Skeletal muscle satellite cell (primary cell): Measurements from ENCODE around the gene COL23A1.

Experiments
- H3K27me3 ChIP-seq: 2 replicates; pipeline ENCODE4 v1.7.0; 2013; ENCODE audit warnings: low read length; ENCODE audit not compliant: control insufficient read depth, insufficient read depth
- H3K36me3 ChIP-seq: 2 replicates; pipeline ENCODE4 v1.7.0; 2013; ENCODE audit warnings: mild to moderate bottlenecking, control low read depth, low read length; ENCODE audit not compliant: insufficient read depth
- H3K4me1 ChIP-seq: 2 replicates; pipeline ENCODE4 v1.7.0; 2013; ENCODE audit warnings: low read length; ENCODE audit not compliant: control insufficient read depth, insufficient read depth
- H3K4me2 ChIP-seq: 2 replicates; pipeline ENCODE4 v1.7.0; 2013; ENCODE audit warnings: mild to moderate bottlenecking, low read length
- H3K4me3 ChIP-seq: 2 replicates; pipeline ENCODE4 v1.7.0; 2013; ENCODE audit warnings: low read length
- H3K9ac ChIP-seq: 2 replicates; pipeline ENCODE4 v1.7.0; 2013; ENCODE audit warnings: mild to moderate bottlenecking, low read depth, low read length, moderate library complexity
- H3K9me3 ChIP-seq: replicated peaks from 2 replicates; pipeline ENCODE4 v1.7.0; 2013; ENCODE audit warnings: mild to moderate bottlenecking, control low read depth, low read length

Gene COL23A1

DNA sequence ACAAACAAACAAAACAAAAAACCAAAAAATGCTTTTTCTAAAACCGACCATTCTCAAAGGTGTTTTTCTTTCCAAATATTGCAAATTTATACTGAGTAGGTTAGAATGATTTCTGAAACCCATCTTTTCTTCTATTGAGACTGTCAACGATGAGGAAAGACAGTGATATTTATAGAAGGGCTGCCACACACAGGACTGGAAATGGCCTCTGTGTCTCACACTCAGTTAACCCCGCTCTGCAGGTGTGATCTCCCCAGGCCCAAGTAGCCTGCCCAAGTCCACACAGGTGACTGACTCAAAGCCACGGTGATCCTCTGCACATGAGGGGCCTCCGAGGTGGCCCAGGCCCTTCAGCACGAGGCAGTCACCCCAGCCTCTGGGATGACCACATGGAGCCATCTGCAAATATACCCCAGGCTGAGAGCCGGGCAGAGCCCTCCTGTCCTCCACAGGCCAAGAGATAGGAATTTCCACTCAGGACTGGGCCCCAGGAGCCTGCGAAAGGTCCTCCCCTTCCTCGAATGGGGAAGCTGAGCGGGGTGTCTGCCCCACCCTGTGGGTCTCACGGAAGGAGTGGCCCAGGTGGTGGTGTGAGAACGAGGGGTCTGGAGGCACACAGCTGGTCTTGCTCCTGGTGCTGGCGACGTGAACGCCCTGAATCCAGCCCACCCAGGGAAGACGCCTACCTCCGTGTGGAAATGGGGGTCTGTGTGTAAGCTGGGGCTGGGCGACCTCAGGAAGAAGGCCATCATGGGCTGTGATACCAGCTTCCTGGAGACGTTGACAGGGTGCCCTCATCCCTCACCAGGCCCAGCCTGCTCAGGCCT is 304.6 kb downstream of the COL23A1 start:
- Histone ChIP-seq H3K27me3 (peaks cover 5% of the 10 kb centered on the region), H3K9ac (no peak overlapping the region), H3K4me2 (no peak overlapping the region), H3K36me3 (no peaks in the 10 kb centered on the region), H3K4me1 (no peaks in the 10 kb centered on the region), H3K4me3 (no peak overlapping the region), H3K9me3 (no peaks in the 10 kb centered on the region)

DNA sequence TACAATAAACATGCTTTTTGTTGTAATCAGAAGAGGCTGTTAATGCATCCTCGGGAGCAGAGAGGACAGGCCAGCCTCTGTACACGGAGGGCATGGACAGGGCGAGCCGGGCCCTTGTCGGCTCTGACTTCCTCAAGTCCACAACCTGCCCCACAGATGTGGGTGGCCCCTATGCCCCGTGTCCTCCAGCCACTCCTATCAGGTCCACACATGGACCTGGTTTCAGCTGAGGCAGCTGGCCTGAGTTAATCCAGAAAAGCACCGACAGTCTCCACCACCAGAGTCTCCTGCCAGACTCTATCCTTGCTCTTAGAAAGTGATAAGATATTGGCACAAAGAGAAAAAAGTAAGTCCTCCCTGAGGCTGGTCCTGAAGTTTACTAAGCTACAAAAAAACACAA is 305.2 kb downstream of the COL23A1 start:
- H3K4me2 ChIP-seq: no peak overlapping the region
- H3K4me1 ChIP-seq: no peaks in the 10 kb centered on the region
- no peak overlapping the region for H3K9ac ChIP-seq
- H3K36me3 ChIP-seq: no peaks in the 10 kb centered on the region
- H3K4me3 ChIP-seq: no peak overlapping the region
- peaks cover 5% of the 10 kb centered on the region for H3K27me3 ChIP-seq
- H3K9me3 ChIP-seq: no peaks in the 10 kb centered on the region

DNA sequence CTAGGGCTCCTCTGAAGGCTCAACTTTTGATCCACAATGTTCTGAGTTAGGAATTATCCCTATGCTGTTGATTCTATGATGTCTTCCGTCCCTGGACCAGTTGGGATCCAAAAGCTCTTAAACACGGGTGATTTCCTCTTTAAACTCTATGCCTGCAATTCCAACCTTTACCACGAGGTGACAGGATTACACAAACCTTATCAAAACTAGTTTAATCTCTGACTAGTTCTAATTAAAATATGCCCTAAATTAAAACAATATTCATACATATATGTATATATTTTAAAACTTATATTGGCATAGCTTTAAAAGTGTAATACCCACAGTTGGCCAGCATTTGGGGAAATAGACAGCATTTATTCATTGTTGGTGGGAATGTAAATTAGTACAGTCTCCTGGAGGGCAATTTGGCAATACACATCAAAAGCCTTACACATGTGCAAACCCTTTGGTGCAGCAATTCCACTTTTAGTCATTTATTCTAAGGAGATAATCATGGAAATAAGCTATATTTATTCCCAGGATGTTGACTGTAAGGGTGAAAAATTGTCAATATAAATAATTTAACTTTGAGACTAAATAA is 306.0 kb downstream of the COL23A1 start:
- Histone ChIP-seq H3K4me1 (no peaks in the 10 kb centered on the region), H3K36me3 (no peaks in the 10 kb centered on the region), H3K27me3 (peaks cover under 1% of the 10 kb centered on the region), H3K4me2 (no peak overlapping the region), H3K4me3 (no peak overlapping the region), H3K9ac (no peak overlapping the region), H3K9me3 (no peaks in the 10 kb centered on the region)

DNA sequence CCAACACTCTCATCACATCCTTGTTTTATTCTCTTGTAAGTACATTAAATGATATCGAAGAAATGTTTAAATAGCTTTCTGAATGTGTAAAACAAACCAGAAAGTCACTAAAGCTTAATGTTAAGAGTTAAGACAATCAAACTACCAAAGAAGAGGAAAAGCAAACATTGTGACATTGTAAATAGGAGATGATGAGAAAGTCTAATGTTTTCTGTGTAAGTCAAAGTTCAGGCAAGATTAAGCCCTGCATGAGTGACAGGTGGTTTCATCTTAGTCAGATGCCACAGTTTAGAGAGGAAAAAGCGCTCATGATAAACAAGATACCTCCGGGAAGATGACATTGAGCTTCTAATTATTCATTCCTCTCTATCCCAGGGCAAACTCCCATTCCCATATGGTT is 306.7 kb downstream of the COL23A1 start:
- H3K4me3 ChIP-seq: no peak overlapping the region
- H3K4me1 ChIP-seq: no peaks in the 10 kb centered on the region
- no peaks in the 10 kb centered on the region for H3K9me3 ChIP-seq
- H3K27me3 ChIP-seq: no peaks in the 10 kb centered on the region
- H3K4me2 ChIP-seq: no peak overlapping the region
- H3K9ac ChIP-seq: no peak overlapping the region
- H3K36me3 ChIP-seq: no peaks in the 10 kb centered on the region

DNA sequence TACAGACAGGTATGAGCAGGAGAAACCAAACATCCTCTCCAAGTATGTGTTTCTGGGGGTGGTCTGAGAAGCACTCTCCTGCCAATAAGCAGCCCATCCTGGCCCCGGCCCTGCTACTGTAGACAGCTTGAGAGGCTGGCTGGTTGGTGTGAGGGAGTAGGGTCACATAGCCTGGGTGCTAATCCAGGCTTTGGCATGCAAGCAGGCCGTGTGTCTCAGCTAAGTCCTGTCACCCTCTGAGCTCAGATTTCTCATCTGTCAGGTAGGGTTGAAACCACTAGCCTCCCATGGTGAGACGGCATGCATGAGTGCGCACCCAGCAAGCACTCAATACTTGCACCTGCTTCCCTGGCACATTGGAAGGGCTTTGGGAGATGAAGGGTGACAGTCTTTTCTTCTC is 307.8 kb downstream of the COL23A1 start:
- H3K27me3 ChIP-seq: no peaks in the 10 kb centered on the region
- no peaks in the 10 kb centered on the region for H3K36me3 ChIP-seq
- no peak overlapping the region for H3K4me3 ChIP-seq
- no peak overlapping the region for H3K9ac ChIP-seq
- no peaks in the 10 kb centered on the region for H3K9me3 ChIP-seq
- no peaks in the 10 kb centered on the region for H3K4me1 ChIP-seq
- H3K4me2 ChIP-seq: no peak overlapping the region

DNA sequence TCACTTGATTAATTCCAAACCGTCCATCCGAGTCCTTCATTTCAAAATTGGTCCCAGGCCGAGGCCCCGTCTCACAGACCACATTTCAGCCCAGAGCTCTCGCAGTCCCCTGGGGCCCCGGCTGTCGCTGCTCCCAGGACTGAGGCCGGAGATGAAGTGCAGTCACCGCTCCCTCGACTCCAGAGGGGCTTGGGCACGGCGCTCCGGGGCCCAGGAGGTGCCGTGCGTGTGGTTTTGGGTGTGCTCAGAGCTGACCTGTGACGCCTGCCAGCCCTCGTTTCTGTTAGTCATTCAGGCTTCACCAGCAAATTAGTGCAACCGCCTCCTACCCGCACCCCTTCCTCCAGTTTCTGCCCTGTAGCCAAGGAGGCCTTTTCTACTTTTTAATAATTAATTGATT is 308.9 kb downstream of the COL23A1 start:
- H3K4me1 ChIP-seq: no peaks in the 10 kb centered on the region
- no peak overlapping the region for H3K9ac ChIP-seq
- H3K27me3 ChIP-seq: no peaks in the 10 kb centered on the region
- no peak overlapping the region for H3K4me2 ChIP-seq
- H3K4me3 ChIP-seq: no peak overlapping the region
- H3K9me3 ChIP-seq: no peaks in the 10 kb centered on the region
- no peaks in the 10 kb centered on the region for H3K36me3 ChIP-seq

DNA sequence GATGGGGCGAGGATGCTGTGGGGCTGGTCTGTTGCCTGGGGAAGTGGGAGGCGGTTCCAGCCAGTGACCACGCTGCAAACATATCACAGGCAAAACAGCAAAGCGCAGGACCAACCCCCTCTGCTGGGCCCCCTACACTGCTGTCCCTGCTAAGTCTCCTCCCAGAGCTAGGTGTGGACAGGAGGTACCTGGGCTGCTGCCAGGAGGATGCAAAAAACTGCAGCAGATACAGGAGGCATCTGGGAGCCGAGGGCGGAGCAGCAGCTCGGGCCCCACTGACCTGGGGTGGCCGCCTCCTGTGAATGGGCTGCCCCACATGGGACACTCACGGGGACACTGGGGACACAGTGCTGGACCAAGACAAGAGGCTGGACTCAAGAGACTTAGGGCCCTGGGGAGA is 309.6 kb downstream of the COL23A1 start:
- no peak overlapping the region for H3K9ac ChIP-seq
- H3K9me3 ChIP-seq: no peaks in the 10 kb centered on the region
- H3K4me2 ChIP-seq: no peak overlapping the region
- no peaks in the 10 kb centered on the region for H3K27me3 ChIP-seq
- no peaks in the 10 kb centered on the region for H3K36me3 ChIP-seq
- H3K4me1 ChIP-seq: no peaks in the 10 kb centered on the region
- no peak overlapping the region for H3K4me3 ChIP-seq

DNA sequence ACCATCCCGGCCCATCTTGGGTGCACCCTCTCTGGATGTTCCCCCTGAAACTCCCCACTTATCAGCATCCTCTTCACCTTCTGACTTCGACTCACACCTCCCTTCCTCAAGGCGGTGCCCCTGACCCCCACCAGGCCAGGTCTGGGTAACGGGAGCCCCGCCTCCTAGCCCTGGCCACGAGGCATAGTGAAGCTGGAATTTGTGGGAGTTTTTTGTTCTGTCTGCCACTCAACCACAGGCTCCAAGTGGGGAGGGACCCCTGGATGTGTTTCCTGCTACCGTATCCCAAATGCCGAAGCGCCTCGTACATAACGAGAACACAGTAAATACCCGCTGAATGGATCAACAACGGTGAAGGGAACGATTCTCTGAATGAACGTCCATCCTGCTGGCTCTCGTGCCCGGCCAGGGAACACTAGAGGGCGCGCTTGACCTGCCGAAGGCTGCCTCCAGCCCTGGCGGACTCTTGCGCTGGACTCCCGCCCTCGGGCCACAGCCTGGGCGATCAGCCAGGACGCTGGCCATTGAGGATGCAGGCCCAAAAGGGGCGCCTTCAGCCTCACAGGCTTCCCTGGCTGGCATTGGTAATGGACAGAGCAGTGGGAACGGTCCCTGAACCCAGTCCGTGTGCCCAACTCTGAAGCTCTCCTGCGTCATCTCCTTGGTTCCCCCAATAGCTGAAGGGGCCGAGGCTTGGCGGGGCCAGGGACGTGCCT is 310.3 kb downstream of the COL23A1 start:
- H3K9me3 ChIP-seq: no peaks in the 10 kb centered on the region
- no peak overlapping the region for H3K9ac ChIP-seq
- H3K27me3 ChIP-seq: no peaks in the 10 kb centered on the region
- H3K4me1 ChIP-seq: no peaks in the 10 kb centered on the region
- H3K36me3 ChIP-seq: no peaks in the 10 kb centered on the region
- peak overlapping the region; percentile 57 for H3K4me2 ChIP-seq
- no peak overlapping the region for H3K4me3 ChIP-seq

DNA sequence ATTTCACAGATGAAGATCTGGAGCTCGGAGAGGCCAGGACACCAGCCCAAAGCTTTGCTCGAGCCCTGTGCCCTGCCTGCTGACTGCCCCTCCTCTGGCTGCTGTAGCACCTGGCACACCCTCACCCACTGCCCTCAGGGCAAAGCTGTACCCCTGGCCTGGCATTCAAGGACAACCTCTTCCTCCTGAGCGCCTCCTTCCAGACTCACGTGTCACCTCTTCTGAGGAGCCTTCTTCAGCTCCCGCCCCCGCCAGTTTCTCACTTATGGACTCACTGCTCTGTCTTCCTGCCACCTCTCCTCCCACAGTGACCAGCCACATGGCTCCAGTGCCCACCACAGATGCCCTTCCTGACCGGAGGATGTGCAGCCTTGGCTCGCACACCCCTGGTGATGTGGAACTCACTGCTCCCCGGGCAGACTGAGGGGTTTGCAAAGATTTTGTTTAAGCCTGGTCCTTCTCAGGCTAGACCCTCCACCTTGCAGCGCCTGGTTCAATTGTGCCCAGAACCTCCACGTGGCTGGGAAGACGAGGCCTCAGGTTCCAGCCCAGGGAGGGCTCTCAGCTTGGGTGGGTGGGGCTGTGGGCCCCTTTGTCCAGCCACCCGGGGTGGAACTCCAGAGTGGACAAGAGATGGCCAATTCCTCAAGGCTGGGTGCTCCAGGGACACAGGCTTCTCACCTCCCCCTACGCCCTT is 311.0 kb downstream of the COL23A1 start:
- Histone ChIP-seq H3K4me2 (no peak overlapping the region), H3K36me3 (no peaks in the 10 kb centered on the region), H3K9ac (no peak overlapping the region), H3K4me1 (no peaks in the 10 kb centered on the region), H3K4me3 (no peak overlapping the region), H3K27me3 (no peaks in the 10 kb centered on the region), H3K9me3 (no peaks in the 10 kb centered on the region)

DNA sequence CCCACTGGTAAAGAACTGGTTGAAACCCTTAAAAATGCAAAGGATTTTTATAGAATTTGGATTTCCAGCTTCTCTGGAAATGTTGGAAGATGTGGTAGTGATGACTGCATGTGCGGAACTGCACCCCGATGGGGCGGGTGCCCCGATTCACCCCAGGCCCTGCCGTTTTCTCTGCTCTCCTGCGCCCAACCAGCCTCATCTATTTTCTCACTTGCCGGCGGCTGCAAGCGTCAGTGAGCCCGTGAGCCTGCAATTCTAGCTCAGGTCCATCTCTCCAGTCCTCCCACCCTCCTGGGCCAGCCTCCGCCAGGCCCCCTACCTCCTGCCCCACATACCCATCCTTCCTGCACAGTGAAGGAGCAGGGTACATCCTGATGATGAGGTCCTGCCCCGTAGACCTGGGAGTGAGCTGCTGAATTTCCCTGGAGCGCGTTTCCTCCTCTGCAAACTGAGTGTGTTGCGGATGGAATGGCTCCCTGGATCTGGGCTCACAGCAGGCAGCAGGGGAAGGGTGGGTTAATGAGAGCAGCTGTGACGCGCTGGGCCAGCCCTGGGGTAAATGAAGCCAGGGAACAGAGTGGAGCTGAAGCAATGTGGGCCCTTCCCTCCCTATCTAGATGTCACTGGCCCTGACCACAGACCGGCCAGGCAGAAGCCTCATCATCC is 311.7 kb downstream of the COL23A1 start:
- Histone ChIP-seq H3K4me3 (no peak overlapping the region), H3K27me3 (no peaks in the 10 kb centered on the region), H3K4me2 (no peak overlapping the region), H3K9me3 (no peaks in the 10 kb centered on the region), H3K4me1 (no peaks in the 10 kb centered on the region), H3K36me3 (no peaks in the 10 kb centered on the region), H3K9ac (no peak overlapping the region)

DNA sequence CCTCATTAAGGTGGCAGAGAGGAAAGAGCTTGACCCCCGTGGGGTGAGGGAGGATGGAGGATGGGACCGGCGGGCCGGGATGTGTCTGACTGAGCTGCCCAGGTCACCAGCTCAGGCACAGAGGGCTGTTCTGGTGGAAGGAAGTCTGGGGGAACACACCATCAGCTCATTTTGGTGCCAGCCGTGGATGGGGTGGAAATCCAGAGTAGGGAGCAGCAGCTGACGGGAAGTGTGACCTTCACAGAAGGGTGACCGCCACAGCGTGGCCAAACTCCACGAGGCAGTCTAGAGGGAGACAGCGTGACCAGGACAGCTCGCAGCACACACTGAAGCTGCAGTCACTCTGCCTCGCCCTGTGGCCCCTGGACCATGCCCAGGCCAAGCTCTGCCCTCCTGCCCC is 312.3 kb downstream of the COL23A1 start:
- Histone ChIP-seq H3K36me3 (no peaks in the 10 kb centered on the region), H3K4me1 (no peaks in the 10 kb centered on the region), H3K4me2 (no peak overlapping the region), H3K9ac (no peak overlapping the region), H3K4me3 (no peak overlapping the region), H3K9me3 (no peaks in the 10 kb centered on the region), H3K27me3 (no peaks in the 10 kb centered on the region)
